Stromal cell of bone marrow (primary cell): ENCODE results near the gene SNTB2.

Source experiments
- DNase-seq: peaks from one replicate; pipeline ENCODE4 v3.0.0-alpha.2; 2012; ENCODE audit warnings: low read depth

The SNTB2 gene

DNA sequence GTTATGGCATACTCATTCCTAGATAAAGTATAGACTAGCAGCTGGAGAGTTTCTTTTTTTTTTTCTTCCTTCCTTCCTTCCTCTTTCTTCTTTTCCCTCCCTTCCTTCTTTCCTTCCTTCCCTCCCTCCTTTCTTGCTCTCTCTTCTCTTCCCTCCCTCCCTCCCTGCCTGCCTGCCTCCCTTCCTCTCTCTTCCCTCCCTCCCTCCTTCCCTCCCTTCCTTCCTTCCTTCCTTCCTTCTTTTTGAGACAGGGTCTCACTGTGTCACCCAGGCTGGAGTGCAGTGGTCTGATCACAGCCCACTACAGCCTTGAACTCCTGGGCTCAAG lies 7.0 kb upstream of the SNTB2 start:
- no peak for DNase-seq

DNA sequence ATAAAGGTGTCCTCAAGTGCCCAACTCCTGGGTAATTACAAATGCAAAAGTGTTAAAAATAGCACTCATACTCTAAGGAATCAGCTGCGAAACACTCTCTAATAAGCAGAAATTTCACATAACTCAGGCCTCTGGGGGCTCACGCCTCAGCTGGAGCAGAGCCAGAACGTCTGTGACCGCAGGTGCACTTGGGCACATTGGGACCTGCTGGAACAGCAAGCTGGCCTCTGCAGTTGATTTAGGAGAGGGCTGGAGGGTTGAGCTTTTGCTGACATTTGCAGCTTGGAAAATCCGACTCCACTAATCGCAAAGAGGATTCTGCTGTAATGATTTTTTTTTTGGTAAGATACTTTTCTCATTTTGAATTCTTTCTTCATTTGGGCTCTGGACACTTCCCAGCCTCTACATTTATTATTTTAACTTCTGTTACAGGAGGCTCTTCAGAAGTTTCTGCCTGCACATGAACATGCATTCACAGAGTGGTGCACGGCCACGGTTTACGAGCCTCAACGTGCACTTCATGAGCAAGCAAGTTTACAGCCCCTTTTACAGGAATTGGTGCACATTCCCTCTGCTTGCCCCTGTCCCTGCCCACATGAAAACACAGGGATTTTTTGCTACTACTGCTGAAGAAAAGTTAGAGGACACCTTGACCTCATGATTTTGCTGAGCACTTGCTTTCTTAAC lies 4.1 kb upstream of the SNTB2 start:
- DNase-seq: no peak

DNA sequence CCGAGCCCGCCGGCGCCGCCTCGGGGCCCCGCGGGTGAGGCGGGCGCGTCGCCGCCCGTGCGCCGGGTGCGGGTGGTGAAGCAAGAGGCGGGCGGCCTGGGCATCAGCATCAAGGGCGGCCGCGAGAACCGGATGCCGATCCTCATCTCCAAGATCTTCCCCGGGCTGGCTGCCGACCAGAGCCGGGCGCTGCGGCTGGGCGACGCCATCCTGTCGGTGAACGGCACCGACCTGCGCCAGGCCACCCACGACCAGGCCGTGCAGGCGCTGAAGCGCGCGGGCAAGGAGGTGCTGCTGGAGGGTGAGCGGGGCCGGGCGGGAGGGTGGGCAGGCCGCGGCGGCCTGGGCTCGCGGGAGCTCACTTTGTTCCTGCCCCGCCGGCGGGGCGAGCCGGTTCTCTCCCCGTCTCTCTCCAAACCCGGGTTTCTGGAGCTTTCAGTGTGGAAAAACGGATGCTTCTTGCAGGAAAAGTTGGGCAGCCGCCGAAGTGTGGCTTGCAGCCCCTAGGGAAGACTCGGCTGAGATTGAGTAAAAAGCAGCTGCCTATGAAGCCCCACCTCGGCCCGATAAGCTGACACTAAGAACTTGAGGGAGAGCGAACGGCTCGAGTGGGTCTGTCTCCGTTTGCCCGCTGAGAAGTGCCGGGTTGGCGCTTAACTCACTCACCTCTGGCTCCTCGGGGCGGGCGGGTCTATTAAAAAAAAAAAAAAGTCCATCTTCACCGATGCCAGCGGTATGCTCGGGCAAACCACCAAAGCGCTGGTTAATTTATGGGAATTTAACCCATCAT lies 677 bp downstream of the SNTB2 start:
- no peak for DNase-seq

DNA sequence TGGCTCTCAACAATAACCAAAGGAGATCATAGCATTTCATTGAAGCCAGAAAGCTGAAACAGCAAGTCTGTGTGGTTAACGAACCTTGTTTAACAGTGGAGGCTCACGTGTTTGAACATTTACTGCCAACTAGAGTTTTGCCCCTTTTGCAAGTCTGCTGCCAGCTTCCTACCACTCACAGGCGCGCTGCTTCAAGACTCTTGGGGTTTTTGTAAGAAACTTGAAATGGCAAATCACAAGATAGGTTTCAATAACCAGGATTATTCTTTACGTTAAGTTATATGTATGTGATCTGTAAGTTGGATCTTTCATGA lies 1.2 kb downstream of the SNTB2 start:
- no peak for DNase-seq

DNA sequence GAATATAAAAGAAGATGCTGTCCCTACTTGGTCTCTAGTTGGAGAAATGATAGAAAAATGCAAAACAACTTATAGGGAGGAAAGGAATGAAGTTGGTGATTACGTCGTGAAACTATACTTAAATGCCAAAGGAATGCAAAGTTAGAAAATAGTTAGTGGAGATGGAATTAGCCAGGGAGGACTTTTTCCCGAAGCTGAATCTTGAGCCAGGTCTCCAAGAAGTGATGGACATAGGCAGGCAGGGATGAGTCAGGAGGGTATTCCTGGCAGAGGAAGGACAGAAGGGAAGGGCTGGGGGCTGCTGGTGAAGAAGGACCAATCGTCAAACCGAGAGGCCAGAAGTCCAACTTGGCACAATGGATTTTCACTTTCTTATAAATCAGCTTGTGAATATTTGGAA lies 1.8 kb downstream of the SNTB2 start:
- no peak for DNase-seq

DNA sequence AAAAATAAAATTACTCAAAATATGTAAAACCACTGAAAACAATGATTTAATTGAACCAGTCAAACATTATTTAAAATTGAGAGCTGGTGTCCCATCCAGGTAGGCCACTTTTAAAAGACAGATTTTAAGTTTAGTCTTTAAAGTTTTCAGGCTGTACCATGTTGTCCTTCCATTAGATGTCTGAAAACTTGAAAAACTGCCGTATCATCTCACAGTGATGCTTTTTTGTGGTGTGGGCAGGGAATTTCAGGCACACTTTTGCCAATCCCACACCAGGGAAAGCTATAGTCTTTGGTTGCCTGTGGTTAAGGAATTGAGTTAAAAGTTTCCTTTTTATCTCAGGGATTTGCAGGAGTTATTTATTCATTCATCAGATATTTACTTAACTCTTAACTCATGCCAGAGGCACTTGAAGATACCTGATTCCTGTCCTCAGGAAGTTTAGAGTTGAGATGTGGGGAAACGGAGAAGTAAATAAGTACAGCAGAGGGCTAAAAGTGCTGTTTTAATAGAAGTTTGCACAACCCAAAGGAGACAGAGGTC lies 3.2 kb downstream of the SNTB2 start:
- DNase-seq: no peak

DNA sequence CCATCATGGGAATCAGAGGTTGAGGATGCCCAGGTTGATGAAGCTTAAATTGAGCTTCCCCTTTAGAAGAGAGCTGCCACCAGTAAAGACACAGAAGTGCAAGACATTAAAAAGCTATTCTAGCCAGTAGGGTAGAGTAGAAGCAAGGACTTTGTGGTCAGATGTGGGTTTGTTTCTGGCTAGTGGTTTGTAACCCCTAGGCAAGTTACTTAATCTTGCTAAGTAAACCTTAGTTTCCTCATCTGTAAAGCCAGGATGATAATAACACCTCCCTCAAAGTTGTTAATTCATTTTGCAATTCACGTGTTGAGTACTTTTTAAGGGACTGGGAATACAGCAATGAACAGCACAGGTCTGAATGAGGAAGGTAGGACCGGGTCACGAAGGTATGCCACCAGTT lies 3.6 kb downstream of the SNTB2 start:
- no peak for DNase-seq

DNA sequence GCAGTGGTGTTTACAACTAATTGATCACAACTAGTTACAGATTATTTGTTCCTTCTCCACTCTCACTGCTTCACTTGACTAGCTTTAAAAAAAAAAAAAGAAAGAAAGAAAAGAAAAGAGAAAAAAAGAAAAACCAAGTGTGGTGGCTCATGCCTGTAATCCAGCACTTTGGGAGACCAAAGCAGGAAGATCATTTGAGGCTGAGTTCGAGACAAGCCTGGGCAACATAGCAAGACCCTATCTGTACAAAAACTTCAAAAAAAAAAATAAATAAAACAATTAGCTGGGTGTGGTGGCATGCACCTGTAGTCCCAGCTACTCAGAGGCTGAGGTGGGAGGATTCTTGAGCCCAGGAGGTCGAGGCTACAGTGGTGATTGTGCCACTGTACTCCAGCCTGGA lies 4.2 kb downstream of the SNTB2 start:
- DNase-seq: no peak

DNA sequence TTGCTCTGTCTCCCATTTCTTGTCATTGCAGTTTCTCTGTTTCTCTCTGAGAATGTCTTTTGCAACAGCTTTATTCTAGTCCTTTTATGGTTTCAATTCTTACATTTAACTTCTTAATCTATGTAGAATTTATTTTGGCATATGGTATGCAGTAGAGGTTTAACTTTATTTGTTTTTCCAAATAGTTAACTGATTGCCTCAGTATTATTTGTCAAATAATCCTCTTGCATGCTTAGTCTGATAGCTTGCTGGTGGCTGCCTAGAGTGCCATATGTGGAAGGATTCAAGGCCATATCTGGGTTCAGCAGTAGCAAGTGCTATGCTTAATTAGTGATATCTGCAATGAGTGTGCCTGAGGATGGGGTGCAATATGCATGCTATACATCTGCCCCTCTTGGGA lies 6.9 kb downstream of the SNTB2 start:
- no peak for DNase-seq

DNA sequence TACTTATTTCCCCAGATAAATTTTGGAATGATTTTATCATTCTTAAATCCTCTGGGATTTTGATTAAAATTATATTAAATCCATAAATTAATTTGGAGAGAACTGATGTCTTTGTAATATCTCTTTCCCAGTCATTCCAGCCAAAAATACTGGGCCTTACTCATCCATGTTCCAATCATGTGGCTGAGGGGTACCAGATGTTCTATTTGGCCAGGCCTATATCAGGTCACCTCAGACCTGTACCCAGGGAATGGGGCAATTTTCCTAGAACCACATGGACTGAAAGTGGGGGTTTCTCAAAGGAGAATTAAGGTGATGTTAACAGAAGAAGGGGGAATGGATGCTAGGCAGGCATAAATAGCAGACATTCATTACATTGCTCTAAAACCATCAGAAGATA lies 7.5 kb downstream of the SNTB2 start:
- DNase-seq: no peak

DNA sequence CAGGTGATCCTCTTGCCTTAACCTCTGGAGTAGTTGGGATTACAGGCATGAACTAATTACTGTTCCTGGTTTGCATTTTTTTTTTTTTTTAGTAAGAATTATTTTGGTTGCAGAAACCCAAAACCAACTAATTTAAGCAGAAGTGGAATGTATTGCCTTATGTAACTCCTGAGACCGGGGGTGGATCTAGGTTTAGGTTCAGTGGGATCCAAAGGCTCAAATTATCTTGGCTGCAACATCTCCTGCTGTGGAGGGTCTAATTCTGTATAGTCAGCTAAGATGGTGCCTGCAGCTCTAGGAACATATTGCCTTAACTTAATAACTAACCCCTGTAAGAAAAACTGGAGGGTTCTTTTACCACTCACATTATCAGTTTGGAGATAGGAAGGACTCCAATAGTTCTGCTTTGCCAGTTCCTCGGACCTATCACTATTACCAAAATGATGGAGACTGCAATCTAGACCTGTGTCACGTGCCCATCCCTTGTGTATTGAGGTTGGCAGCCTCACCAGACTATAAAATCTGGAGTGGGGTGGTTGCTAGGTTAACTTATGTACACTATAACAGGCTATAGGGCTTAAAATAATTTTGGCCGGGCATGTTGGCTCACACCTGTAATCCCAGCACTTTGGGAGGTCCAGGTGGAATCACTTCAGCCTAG lies 8.5 kb downstream of the SNTB2 start:
- no peak for DNase-seq

DNA sequence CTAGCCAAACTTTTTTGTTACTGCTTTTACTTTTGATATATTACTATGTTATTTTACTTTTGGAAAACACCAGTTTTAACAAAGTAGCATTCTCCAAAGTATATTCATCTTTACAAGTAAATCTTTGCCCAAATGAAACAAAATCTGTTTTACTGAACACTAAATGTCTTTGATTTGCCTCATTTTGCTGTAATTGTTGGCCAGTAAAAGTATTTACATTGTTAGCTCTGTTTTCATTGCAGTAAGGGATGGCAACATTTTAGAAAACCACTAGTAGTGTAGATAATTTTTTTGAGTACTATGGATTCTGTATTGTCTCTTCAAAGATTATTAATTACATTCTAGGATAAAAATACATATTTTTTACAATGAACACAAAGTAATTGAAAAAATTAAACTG lies 10.6 kb downstream of the SNTB2 start:
- no peak for DNase-seq

DNA sequence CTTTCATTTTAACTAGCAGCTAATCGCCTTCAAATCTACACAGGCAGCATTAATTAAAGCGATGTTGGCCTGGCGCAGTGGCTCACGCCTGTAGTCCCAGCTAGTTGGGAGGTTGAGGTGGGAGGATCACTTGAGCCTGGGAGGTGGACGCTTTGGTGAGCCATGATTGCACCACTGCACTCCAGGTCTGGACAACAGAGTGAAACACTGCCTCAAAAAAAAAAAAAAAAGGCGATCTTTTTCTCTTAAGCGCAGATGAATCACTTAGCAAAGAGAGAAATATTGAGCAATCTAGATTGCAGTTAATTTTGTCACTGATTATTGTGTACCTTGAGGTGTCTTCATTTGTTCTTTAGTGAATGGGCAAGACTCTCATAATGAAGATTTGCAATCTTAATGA lies 12.4 kb downstream of the SNTB2 start:
- no peak for DNase-seq

DNA sequence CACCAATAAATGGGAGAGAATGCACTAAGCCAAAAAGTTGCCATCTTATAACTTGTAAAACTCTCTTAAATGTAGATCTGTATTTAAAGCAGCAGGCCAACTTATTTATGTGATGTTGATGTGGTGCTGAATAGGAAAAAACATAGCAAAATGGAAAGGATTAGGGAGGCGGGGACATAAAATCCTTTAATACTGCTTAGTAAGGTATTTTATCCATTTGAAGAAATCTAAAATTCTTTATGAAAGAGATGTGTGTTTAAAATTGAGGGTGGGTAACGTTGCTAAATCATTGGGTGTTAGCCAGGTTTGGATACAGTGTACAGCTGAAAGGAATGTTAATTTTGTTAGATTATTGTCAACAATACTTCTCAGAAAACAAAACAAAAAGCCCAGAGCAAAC lies 14.3 kb downstream of the SNTB2 start:
- no peak for DNase-seq

DNA sequence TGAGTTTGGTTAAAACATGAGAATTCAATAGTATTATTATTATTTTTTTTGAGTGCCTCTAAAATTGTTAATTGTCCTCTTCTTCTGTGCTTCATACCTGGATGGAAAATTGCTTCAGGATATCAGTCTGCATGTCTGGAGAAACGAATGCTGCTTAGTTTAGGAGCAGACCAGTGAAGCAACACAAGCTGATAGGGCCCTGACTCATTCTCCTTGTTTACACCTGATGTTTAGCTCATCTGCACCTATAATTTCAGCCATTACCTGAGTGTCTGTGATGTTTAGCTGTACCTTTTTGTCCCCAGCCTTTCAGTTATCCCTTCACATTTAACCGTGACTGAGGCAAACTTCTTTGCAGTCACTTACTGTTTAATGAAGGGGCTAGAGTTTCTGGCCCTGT lies 14.8 kb downstream of the SNTB2 start:
- no peak for DNase-seq

DNA sequence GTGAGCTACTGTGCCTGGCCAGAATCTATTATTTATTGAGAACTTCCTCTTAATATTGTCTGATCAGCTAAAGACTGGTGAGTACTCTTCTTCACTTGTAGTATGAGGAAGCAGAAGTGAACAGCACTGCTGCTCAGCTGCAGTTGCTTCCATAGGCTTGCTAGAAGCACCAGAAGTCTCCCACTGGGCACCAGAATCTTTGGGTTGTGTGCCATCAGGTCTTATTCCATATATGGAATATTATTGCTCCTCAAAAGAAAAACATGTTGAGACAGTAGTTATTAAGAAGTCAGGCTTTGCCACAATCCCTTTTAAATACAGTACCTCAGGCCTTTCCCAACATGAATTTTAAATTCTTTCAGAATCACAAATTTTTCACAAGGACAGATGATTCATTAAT lies 17.2 kb downstream of the SNTB2 start:
- DNase-seq: no peak

DNA sequence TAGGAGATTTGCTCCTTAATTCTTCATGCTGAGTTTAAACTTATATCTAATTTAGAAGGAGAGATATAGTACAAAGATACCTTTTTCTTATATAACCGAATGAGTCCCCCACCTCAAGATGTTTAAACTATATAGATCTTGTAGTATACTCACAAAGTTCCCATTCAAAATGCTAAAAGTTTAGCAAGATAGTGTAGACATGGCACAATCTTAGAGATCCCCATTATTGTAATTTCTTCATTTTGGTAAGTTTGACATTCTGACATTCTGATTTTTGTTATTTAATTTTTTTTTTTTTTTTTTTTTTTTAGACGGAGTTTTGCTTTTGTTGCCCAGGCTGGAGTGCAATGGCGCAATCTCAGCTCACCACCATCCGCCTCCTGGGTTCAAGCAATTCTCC lies 22.8 kb downstream of the SNTB2 start:
- no peak for DNase-seq

DNA sequence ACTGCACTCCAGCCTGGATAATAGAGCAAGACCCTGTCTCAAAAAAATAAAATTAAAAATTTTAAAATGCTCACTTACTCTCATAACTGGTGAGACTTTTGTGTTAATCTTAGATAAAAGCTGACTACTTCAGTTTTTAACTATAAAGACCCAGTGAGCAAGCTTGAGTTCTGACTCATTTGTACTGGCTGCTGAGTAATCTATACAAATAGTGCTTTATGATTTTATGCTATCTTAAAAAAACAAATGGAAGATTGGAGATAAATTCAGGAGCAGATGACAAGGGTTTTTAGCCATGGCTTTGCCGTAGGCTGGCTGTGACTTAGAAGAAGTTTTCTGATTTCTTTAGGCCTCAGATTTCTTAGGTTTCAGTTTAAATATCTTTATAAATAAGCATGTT lies 30.5 kb downstream of the SNTB2 start:
- peak; percentile 13 for DNase-seq

DNA sequence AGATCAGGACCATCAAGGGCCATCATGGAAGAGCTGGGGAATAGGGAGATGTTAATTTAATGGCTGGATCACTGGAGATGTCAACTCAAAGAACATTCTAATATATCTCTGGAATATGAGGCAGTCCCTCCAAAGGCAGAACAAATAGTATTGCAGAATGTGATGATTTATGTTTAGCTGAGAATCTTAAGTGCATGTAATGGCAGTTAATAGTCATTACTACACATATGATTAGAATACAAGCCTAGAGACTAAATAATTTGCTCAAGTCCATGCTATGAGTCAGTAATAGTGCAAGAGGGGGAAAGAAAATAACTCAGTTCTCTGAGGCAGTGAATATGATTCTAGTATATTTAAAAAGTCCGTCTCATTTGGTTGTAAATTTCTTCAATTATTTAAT lies 32.3 kb downstream of the SNTB2 start:
- DNase-seq: no peak

DNA sequence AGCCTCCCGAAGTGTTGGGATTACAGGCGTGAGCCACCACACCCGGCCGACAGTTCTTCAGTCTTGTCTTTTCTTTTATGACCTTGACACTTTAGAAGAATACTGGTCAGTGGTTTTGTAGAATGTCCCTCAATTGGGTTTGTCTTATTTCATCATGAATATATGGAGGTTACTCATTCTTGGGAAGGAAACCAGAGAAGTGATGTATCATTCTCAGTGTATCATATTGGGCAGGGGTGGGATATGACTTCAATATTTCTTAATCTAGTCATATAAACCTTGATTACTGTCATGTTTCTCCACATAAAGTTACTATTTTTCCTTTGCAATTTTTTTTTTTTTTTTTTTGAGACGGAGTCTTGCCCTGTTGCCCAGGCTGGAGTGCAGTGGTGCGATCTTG lies 36.9 kb downstream of the SNTB2 start:
- peak; percentile 71 for DNase-seq

DNA sequence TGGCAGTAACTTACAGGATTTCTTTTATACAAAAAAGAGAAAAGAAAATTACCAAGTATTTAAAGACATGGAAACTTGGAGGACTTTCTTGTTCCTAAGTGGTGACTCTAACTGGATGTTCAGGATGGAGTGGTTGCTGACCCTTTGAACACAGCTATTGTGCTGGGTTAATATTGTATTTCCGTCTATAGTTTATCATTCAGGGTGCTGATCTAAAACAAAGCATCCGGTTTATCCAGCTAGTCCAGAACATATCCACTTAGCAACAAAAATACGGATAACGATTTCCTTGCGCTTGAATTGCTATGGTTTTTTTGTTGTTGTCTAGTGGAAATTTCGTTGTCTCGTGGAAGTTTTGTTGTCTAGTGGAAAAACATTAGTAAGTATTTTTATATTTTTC lies 38.2 kb downstream of the SNTB2 start:
- DNase-seq: no peak

DNA sequence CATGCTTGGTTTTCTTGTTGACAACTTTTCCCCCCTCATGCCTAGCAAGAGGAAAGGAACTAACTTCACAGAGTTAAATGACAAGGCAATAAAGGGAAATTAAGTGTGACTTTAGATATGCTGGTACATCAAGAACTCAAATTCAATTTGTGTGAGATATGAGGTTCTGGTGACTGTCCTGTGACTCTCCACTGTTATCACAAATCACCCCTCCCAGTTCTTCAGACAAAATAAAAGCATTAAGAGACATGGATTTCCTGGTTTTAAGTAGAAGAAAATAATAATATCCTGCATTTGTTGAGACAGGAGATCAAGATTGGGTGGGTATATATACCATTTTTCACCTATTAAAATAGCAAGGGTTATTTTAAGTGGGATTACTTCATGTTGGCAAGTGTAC lies 46.2 kb downstream of the SNTB2 start:
- no peak for DNase-seq

DNA sequence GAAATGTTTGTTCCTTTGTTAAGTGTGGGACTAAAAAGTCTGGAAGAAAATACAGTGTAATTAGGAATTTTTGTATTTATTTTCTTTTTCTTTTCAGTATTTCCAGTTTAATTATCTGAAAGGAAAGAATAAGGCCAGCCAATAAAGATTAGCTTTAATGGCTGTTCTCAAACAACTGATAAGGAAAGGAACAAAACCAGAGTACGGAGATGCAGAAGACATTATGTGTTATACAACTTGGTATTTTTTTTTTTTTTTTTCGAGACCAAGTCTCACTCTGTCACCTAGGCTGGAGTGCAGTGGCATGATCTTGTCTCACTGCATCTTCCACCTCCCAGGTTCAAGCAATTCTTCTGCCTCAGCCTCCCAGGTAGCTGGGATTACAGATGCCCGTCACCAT lies 47.5 kb downstream of the SNTB2 start:
- DNase-seq: no peak

DNA sequence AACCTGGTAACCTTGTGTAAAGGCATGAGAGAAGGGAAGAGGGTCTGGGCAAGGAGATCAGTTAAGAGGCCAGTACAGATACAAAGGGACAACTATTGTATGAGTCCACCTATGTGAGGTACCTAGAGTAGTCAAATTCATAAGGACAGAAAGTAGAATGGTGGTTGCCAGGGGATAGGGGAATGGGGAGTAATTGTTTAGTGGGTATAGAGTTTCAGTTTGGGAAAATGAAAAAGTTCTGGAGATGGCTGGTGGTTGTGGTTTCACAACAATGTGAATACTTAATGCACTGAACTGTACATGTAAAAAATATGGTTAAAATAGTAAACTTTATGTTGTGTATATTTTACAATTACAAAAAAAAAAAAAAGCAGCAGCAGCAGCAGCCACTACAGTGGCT lies 49.4 kb downstream of the SNTB2 start:
- DNase-seq: no peak
